GM19099 (cell line): Measurements from ENCODE around the gene RNF26.

Experiments used
- POLR2A ChIP-seq: IDR thresholded peaks from 3 replicates; pipeline ENCODE4 v1.6.1; 2011; ENCODE audit warnings: low read depth; ENCODE audit not compliant: insufficient read length; ENCODE audit errors: extremely low read depth

The RNF26 gene

DNA sequence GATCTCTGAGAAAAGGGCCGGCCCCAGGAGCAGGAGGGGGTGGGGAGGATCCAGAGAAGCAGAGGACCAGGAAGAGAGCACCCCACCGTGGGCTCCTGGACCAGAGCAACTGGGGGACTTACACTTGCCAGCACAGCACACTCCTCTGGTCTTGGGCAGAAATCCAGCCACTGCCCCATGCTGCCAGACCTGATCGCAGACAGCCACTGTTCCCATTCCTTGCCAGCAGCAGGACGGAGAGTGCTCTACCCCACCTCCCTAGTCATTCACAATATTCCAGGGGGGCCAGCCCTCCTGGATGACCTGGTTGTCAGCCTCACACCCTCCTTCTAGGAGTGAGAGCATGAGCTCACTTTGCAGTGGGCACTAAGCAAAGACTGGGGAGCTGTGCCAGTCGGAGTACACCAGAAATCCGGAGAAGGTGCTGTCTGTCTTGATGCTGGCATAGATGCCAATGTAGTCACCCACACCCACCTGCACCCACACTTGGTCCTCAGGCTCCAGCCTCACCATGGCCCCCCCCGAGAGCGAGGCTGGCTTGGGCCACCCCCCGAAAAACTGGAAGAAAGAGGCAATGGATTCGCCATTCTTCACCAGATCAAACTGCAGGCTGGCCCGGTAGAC lies 4.8 kb downstream of the RNF26 start:
- no peak for TF ChIP-seq POLR2A

DNA sequence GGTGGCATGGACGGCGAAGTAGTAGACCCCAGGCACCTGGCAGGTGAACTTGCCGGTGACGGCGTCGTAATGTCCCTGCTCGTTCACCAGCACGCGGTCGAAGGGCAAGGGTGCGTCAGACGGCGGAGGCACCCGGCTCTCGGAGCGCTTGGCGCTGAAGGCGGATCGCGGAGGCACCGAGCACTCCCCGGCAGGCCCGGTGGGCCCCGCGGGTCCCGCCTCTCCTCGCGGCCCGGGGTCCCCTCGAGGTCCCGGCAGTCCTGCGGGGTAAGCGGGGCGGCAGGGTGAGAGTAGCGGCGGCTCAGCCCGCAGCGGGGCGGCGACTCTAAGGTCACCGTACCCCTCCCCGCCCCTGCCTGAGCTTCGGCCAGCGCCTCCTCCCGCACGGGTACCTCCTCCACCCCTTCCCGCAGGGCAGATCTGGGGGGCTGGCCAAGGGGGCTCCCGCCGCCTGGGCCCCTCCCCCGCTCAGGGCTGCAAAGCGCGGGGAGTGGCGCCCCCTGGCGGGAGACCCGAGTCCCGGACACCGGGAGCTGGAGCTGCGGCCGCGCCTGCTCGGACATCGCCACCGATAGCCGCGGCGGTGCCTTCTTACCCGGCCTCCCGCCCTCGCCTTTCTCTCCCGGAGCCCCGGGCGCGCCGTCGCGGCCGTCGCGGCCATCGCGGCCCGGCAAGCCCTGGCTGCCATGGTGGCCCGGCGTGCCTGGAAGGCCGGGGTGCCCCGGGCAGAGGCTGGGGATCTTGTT lies 5.4 kb downstream of the RNF26 start:
- TF ChIP-seq POLR2A = no peak

GRCh38 chr11:119340335-119341221 lies 6.3 kb downstream of the RNF26 start, which contains the start of gene C1QTNF5:
C1QTNF5 (minus strand) TSS chr11:119340883; CDS start chr11:119340397, 486 bp downstream.
- TF ChIP-seq POLR2A = no peak

DNA sequence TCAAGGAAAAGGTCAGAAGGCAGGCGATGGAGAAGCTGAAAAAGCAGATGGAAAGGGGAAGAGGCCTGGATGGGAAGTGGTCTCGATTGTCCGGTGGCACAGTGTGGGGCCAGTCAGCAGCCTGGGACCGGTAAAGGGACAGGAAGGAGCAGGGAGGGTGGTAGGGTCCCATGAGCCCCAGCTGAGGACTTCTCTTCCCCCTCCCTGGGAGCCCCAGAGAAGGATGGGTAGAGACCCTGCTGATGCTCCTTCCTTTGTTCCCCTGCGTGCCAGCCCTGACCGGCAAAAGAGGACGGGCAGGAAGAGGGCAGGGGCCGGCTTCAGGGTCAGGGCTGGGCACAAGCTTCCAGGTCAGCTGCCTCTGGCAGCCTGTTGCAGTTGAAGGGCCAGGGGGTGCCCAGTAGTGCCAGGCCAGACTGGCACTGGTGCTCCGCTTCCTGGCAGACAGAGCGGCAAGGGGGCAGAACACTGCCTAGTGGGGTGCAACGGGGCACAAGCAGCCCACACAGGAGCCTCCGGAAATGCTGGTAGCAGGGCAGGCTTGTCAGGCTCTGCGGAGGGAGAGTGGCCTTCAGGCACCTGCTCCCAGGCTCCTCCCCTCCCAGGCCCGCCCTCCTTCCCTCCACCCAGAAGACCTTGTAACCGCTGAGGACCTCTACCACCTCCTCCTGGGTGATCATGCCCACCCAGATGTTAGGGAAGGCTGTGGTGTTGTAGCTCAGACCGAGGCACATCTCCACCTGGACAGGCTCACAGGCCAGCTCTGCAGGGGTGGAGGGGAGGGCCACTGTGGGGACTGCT lies 7.1 kb downstream of the RNF26 start:
- TF ChIP-seq POLR2A = no peak

- no peak for TF ChIP-seq POLR2A
Measured at GRCh38 chr11:119342023-119342300, 7.6 kb downstream of the RNF26 start.

GRCh38 chr11:119342362-119343130 lies 8.2 kb downstream of the RNF26 start:
- no peak for TF ChIP-seq POLR2A

- no peak for TF ChIP-seq POLR2A
Measured at GRCh38 chr11:119343726-119344125, 9.4 kb downstream of the RNF26 start.

DNA sequence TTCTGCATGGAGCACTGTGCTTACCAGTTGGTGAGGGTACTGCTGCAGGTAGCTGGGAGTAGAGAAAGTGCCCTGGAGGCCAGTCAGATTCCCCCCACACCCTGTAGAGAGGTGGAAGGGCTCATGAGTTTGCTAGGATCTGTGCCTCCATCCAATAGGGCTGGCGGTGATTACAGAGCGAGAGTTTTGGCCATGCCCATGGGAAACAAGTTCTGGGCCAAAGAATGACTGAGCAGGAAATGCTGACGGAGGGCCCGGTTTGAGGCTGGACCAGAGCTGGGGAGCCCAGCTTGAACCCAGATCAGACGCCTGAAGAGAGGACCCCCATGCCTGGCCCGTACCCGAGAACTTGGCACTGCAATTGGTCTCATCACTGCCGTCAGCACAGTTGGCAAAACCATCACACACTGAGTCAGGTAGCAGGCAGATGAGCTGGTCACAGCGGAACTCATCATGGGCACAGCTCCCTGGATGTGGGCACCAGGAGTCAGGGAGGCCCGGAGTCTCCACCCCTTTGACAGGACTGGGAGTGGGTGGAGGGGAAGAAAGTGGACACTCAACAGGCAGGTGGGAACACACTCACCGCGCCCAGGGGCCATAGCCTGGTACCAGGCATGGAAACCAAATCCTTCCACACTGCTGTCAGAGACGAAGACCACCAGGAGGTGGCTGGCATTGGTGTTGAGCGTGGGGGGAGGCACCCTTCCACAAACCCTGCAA lies 10.1 kb downstream of the RNF26 start:
- TF ChIP-seq POLR2A = no peak

DNA sequence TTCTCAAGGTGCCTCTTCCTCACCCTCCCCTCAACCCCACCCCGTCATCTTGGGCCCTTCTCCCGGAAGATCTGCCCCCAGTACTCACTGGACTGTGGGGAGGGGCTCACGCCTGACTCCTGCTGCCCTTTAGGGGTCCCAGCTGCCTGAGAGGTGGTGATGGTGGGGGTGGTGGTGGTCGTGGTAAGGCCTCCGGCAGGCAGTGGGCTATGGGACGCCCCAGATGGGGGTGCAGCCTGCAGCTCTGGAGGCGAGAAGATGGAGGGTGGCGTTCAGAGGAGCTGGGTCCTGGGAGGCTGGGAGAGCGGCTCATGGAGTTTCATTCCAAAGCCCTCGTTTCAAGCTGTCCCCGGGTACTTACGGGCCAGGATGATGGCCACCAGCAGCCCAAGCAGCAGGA lies 11.4 kb downstream of the RNF26 start:
- no peak for TF ChIP-seq POLR2A

GRCh38 chr11:119346605-119347004 lies 12.3 kb downstream of the RNF26 start, which contains the start of gene MFRP:
MFRP (minus strand) TSS chr11:119346705; CDS start chr11:119346513, 192 bp downstream.
- no peak for TF ChIP-seq POLR2A

- no peak for TF ChIP-seq POLR2A
Measured at GRCh38 chr11:119347242-119347641, 12.9 kb downstream of the RNF26 start.

DNA sequence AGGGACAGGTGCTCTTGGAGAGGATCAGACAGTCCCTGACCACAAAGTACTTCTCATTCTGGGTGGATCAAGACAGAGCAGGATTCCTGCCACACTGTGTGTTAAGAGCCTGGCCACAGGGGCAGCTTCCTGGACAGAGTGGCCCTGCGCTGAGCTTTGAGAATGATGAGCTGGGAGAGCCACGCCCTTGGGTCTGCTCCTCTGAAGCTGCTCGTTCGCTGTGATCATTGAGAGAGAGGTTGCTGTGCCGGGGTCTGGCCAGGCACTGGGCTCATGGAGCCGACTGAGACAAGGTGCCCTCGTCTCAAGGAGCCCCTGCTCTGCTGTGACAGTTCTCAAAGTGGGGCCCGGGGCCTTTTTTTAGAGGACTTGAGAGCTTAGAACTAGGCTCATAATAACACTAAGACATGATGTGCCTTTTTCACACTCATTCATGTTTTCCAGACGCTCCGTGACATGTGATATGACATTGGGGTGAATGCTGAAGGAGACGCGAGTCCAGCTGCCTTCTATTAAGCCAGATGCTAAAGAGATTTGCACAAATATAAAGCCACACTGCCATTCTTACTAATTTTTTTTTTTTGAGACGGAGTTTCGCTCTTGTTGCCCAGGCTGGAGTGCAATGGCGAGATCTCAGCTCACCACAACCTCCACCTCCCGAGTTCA lies 13.7 kb downstream of the RNF26 start:
- TF ChIP-seq POLR2A = no peak

GRCh38 chr11:119350302-119350701 lies 16.0 kb downstream of the RNF26 start:
- TF ChIP-seq POLR2A = no peak
